Caco-2 (cell line): Measurements from ENCODE around the gene TSPAN14. TPM values are rescaled to one million over a fixed set of nuclear protein-coding genes. Genes with fewer than 3 reads are reported as not detected.

Experiments
- BruUV-seq: library from RNA; stranded (reverse); fragments of 400-500 nt; replicated peaks from 2 replicates; lab custom pipeline; 2021; lab: Mats Ljungman, UMichigan
- CTCF ChIA-PET: fragments of 300-600 bp; sonication (Branson Sonifier 250); formaldehyde crosslinking; loops from one replicate; lab custom pipeline; 2022; ENCODE audit warnings: antibody characterized with exemption; lab: Charles Lee
- POLR2A ChIA-PET: fragments of 300-600 bp; sonication (Branson Sonifier 250); formaldehyde crosslinking; loops from one replicate; lab custom pipeline; 2022; ENCODE audit warnings: antibody characterized with exemption; lab: Charles Lee
- DNase-seq, 2 experiments: peaks; one replicate each; pipeline versions ENCODE4 v3.0.0 to v3.0.0-alpha.2; 2020 to 2022
- H3K27me3 ChIP-seq: replicated peaks from 2 replicates; pipeline ENCODE4 v1.6.0; 2011; ENCODE audit warnings: low read length; ENCODE audit not compliant: control insufficient read depth, insufficient read depth
- H3K36me3 ChIP-seq: 2 replicates; pipeline ENCODE4 v1.5.1; 2011; ENCODE audit warnings: low read length; ENCODE audit not compliant: control insufficient read depth, insufficient read depth
- H3K4me1 ChIP-seq: fragments of 250-450 bp; sonication (Bioruptor Pico); 2 replicates; pipeline ENCODE4 v1.5.1; 2020; ENCODE audit warnings: mild to moderate bottlenecking
- H3K4me3 ChIP-seq: 2 replicates; pipeline ENCODE4 v1.5.1; 2011; ENCODE audit warnings: low read depth, mild to moderate bottlenecking, control low read depth, low read length
- H3K9me3 ChIP-seq: fragments of 250-450 bp; sonication (Bioruptor Pico); 2 replicates; pipeline ENCODE4 v1.5.1; 2020; ENCODE audit warnings: mild to moderate bottlenecking, moderate library complexity
- H3K27ac Mint-ChIP-seq: one replicate; pipeline ENCODE4 v1.8.0; 2022; ENCODE audit warnings: mixed read lengths; ENCODE audit not compliant: unreplicated experiment
- H3K27me3 Mint-ChIP-seq: one replicate; pipeline ENCODE4 v1.8.0; 2022; ENCODE audit warnings: mixed read lengths; ENCODE audit not compliant: insufficient read depth, unreplicated experiment
- H3K36me3 Mint-ChIP-seq: one replicate; pipeline ENCODE4 v1.8.0; 2022; ENCODE audit warnings: mild to moderate bottlenecking, mixed read lengths; ENCODE audit not compliant: insufficient read depth, unreplicated experiment
- H3K4me1 Mint-ChIP-seq: one replicate; pipeline ENCODE4 v1.8.0; 2022; ENCODE audit warnings: low read depth, mixed read lengths; ENCODE audit not compliant: unreplicated experiment
- H3K4me3 Mint-ChIP-seq: one replicate; pipeline ENCODE4 v1.8.0; 2022; ENCODE audit warnings: mild to moderate bottlenecking, moderate library complexity, mixed read lengths; ENCODE audit not compliant: unreplicated experiment
- H3K9me3 Mint-ChIP-seq: one replicate; pipeline ENCODE4 v1.8.0; 2022; ENCODE audit warnings: mixed read lengths; ENCODE audit not compliant: unreplicated experiment
- CTCF ChIP-seq, 2 experiments: fragments of 200-600 bp in 1 of 2; IDR thresholded peaks; 1 replicate in 1 of 2; 2 replicates in 1 of 2; pipeline versions ENCODE4 v1.5.1 to v1.8.0; 2011 to 2022; ENCODE audit warnings: antibody characterized with exemption in 1 of 2, control low read depth in 1 of 2, inconsistent platforms in 1 of 2, low read depth in 1 of 2, low read length in 1 of 2, mild to moderate bottlenecking in 1 of 2, moderate library complexity in 1 of 2; ENCODE audit not compliant: insufficient read depth in 1 of 2, severe bottlenecking in 1 of 2, unreplicated experiment in 1 of 2
- intact Hi-C: fragments of 100-400 bp; cut with micrococcal nuclease; formaldehyde crosslinking; loops from one replicate; pipeline ENCODE4 v1.10.0; 2022; ENCODE audit not compliant: unreplicated experiment
- total RNA-seq: library from RNA; stranded (reverse); gene quantifications from 2 replicates; pipeline ENCODE4 v1.2.3, GENCODE V29; 2022

TSPAN14 gene
- total RNA-seq, 1 experiment from 2014 or later: 140 TPM

GRCh38 chr10:80437227-80437626 lies 16.9 kb upstream of the TSPAN14 start:
- CTCF ChIA-PET: no interaction called here
- Mint-ChIP-seq H3K27ac (peak overlapping the region; percentile 14), H3K27me3 (no peaks in the 10 kb centered on the region), H3K4me3 (no peak overlapping the region), H3K4me1 (no peaks in the 10 kb centered on the region), H3K36me3 (peaks cover 24% of the 10 kb centered on the region), H3K9me3 (no peaks in the 10 kb centered on the region)
- Histone ChIP-seq H3K9me3 (no peaks in the 10 kb centered on the region), H3K4me3 (no peak overlapping the region), H3K36me3 (no peaks in the 10 kb centered on the region), H3K4me1 (no peaks in the 10 kb centered on the region), H3K27me3 (no peaks in the 10 kb centered on the region)
- TF ChIP-seq CTCF (IDR thresholded peaks at IDR 0.05; ENCODE audit: insufficient read depth in 1 of 2, low read depth in 1 of 2, low read length in 1 of 2, severe bottlenecking in 1 of 2, unreplicated experiment in 1 of 2): no peak
- intact Hi-C loops: no loop called here
- POLR2A ChIA-PET: no interaction called here
- no TSS peak for BruUV-seq
- DNase-seq: no peak

GRCh38 chr10:80441831-80442230 lies 12.3 kb upstream of the TSPAN14 start:
- Mint-ChIP-seq H3K27me3 (no peaks in the 10 kb centered on the region), H3K36me3 (peaks cover 5% of the 10 kb centered on the region), H3K4me1 (peaks cover 24% of the 10 kb centered on the region), H3K9me3 (no peaks in the 10 kb centered on the region), H3K27ac (peak overlapping the region; percentile 39), H3K4me3 (no peak overlapping the region)
- intact Hi-C loops: loop anchor here (2.0 to 5.0 kb wide), 2 partner anchors 155 to 185 kb away; no protein-coding TSS in a partner anchor
- TF ChIP-seq CTCF (IDR thresholded peaks at IDR 0.05; ENCODE audit: insufficient read depth in 1 of 2, low read depth in 1 of 2, low read length in 1 of 2, severe bottlenecking in 1 of 2, unreplicated experiment in 1 of 2): no peak
- no peak overlapping the region for H3K4me3 ChIP-seq
- H3K27me3 ChIP-seq: no peaks in the 10 kb centered on the region
- H3K9me3 ChIP-seq: no peaks in the 10 kb centered on the region
- ChIA-PET POLR2A (no interaction called here), CTCF (no interaction called here)
- no TSS peak for BruUV-seq
- no peaks in the 10 kb centered on the region for H3K36me3 ChIP-seq
- peaks cover 31% of the 10 kb centered on the region for H3K4me1 ChIP-seq
- peak in 1 of 2 experiments; percentile 55 for DNase-seq

GRCh38 chr10:80442879-80443278 lies 11.2 kb upstream of the TSPAN14 start:
- Histone ChIP-seq H3K4me3 (no peak overlapping the region), H3K36me3 (no peaks in the 10 kb centered on the region), H3K27me3 (no peaks in the 10 kb centered on the region), H3K4me1 (peaks cover 39% of the 10 kb centered on the region), H3K9me3 (no peaks in the 10 kb centered on the region)
- no TSS peak for BruUV-seq
- POLR2A ChIA-PET: no interaction called here
- intact Hi-C loops: loop anchor here (1.0 to 5.0 kb wide), 3 partner anchors 60 to 186 kb away; no protein-coding TSS in a partner anchor
- H3K27ac Mint-ChIP-seq: no peak overlapping the region
- no peak overlapping the region for H3K4me3 Mint-ChIP-seq
- CTCF ChIA-PET: interaction anchor here (1.0 to 2.9 kb wide), 4 partner anchors 17 to 63 kb away, joined by 4 to 60 read pairs (median 14); partner anchors contain the start of gene PRXL2A
- TF ChIP-seq CTCF (IDR thresholded peaks at IDR 0.05; ENCODE audit: insufficient read depth in 1 of 2, low read depth in 1 of 2, low read length in 1 of 2, severe bottlenecking in 1 of 2, unreplicated experiment in 1 of 2): no peak
- H3K36me3 Mint-ChIP-seq: peaks cover 5% of the 10 kb centered on the region
- H3K4me1 Mint-ChIP-seq: peaks cover 33% of the 10 kb centered on the region
- DNase-seq: no peak
- no peaks in the 10 kb centered on the region for H3K9me3 Mint-ChIP-seq
- no peaks in the 10 kb centered on the region for H3K27me3 Mint-ChIP-seq
